Esophagus squamous epithelium (tissue), 5 donors: ENCODE measurements around the gene TEKTIP1. TPM values are rescaled to one million over a fixed set of nuclear protein-coding genes. Genes with fewer than 3 reads are reported as not detected.

Experiments used
- DNase-seq: peaks from one replicate; lab custom pipeline; 2025; lab: John Stamatoyannopoulos, UW
- H3K27ac ChIP-seq, 4 donors: fragments of 200-600 bp; sonication (generic); one replicate each; pipeline ENCODE4 v1.5.1; 2016 to 2019; ENCODE audit warnings: mild to moderate bottlenecking in 1 of 4
- H3K27me3 ChIP-seq, 4 donors: fragments of 200-600 bp; sonication (generic); 1 replicate in 3 of 4; 2 replicates in 1 of 4; pipeline versions ENCODE4 v1.5.1 to v1.6.0; 2017 to 2021; ENCODE audit warnings: antibody characterized with exemption in 1 of 4
- H3K36me3 ChIP-seq, 3 donors: fragments of 200-600 bp; sonication (generic); one replicate each; pipeline ENCODE4 v1.5.1; 2016 to 2019
- H3K4me1 ChIP-seq, 3 donors: fragments of 200-600 bp; sonication (generic); one replicate each; pipeline ENCODE4 v1.5.1; 2017 to 2019
- H3K4me3 ChIP-seq, 4 donors: fragments of 200-600 bp; sonication (generic); 1 replicate in 3 of 4; 2 replicates in 1 of 4; pipeline ENCODE4 v1.5.1; 2016 to 2019; ENCODE audit warnings: mild to moderate bottlenecking in 2 of 4, moderate library complexity in 1 of 4
- H3K9me3 ChIP-seq, 3 donors: fragments of 200-600 bp; sonication (generic); one replicate each; pipeline ENCODE4 v1.5.1; 2016 to 2019
- CTCF ChIP-seq, 6 experiments: fragments of 450-650 bp in 4 of 6; fragments of 200-600 bp in 2 of 6; sonication (generic) in 2 of 6; IDR thresholded peaks; one replicate each; pipeline ENCODE4 v1.5.1; 2016 to 2019; ENCODE audit warnings: antibody characterized with exemption in 6 of 6, mild to moderate bottlenecking in 4 of 6, moderate library complexity in 4 of 6
- POLR2A ChIP-seq, 4 donors: fragments of 450-650 bp; IDR thresholded peaks; one replicate each; pipeline ENCODE4 v1.6.1; 2017; ENCODE audit warnings: antibody characterized with exemption in 4 of 4, mild to moderate bottlenecking in 4 of 4, moderate library complexity in 3 of 4
- WGBS, 2 donors: methylation state at CpG; one replicate each; pipeline ENCODE4 v1.1.5; 2018; 5-methylcytosine and 5-hydroxymethylcytosine counted together
- intact Hi-C: fragments of 100-400 bp; cut with DNase I; formaldehyde crosslinking; loops from one replicate; pipeline ENCODE4 v1.15.0; 2022
- total RNA-seq, 4 donors: library from RNA; depleted of rRNA; stranded (reverse); fragments of >200 nt; gene quantifications; one replicate each; pipeline ENCODE4 v1.1.0, GENCODE V29; 2016
- donor health status: DM: yes; HTN: yes; CAD: no.

Gene TEKTIP1
- total RNA-seq, 4 donors from 2014 or later, result 0.95 TPM; not detected in 3

DNA sequence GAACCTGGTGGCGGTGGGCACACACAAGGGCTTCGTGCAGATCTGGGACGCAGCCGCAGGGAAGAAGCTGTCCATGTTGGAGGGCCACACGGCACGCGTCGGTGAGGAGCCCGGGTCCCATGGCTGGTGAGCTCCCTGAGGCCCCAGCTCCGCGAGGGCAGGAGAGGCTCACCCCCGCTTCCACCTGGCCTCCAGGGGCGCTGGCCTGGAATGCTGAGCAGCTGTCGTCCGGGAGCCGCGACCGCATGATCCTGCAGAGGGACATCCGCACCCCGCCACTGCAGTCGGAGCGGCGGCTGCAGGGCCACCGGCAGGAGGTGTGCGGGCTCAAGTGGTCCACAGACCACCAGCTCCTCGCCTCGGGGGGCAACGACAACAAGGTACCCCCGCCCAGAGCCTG, 7.3 kb upstream of the TEKTIP1 start:
- intact Hi-C loops, result no loop called here
- Histone ChIP-seq H3K4me1 (peaks cover 0 to 11% (median 0%) of the 10 kb centered on the region in 3 donors), H3K27me3 (no peaks in the 10 kb centered on the region), H3K27ac (no peak overlapping the region), H3K9me3 (no peaks in the 10 kb centered on the region), H3K36me3 (peaks cover 48 to 86% (median 59%) of the 10 kb centered on the region in 3 donors), H3K4me3 (no peak overlapping the region)
- TF ChIP-seq CTCF (IDR thresholded peaks at IDR 0.05), result no peak
- TF ChIP-seq POLR2A (IDR thresholded peaks at IDR 0.05), result no peak
- WGBS, 2 donors, result 83% methylated on average over 6 of the region's 29 CpGs; no CpG with 5 or more reads in 1 of the 2 donors
- DNase-seq, result no peak

DNA sequence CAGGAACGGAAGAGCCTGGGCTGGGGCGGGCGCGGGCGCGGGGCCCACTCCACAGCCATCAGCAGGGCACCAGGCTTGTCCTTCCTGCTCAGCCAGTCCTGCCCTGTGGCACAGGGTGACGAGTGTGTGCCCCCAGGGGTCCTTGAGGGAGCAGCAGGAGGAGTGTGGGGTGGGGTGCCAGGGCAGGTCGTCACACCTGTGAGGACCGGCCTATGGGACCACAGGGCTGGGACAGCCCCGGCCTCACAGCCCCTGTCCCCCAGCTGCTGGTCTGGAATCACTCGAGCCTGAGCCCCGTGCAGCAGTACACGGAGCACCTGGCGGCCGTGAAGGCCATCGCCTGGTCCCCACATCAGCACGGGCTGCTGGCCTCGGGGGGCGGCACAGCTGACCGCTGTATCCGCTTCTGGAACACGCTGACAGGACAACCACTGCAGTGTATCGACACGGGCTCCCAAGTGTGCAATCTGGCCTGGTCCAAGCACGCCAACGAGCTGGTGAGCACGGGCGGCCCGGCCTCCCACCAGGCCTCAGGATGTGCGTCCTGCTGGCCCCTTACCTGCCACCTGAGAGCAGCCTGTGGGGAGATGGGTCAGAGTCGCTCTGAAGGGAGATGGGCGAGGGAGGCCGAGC, 6.7 kb upstream of the TEKTIP1 start:
- no CpG with 5 or more reads among the region's 33 CpGs for WGBS, 2 donors
- intact Hi-C loops, result no loop called here
- peaks cover 43 to 85% (median 53%) of the 10 kb centered on the region in 3 donors for H3K36me3 ChIP-seq
- no peaks in the 10 kb centered on the region for H3K9me3 ChIP-seq
- TF ChIP-seq CTCF (IDR thresholded peaks at IDR 0.05) (no peak), POLR2A (IDR thresholded peaks at IDR 0.05) (no peak)
- H3K4me1 ChIP-seq, result peaks cover 0 to 17% (median 0%) of the 10 kb centered on the region in 3 donors
- H3K27me3 ChIP-seq, result no peaks in the 10 kb centered on the region
- H3K27ac ChIP-seq, result no peak overlapping the region
- H3K4me3 ChIP-seq, result no peak overlapping the region
- no peak for DNase-seq

GRCh38 chr19:3533033-3533432, 5.9 kb upstream of the TEKTIP1 start:
- Histone ChIP-seq H3K36me3 (peaks cover 35 to 85% (median 47%) of the 10 kb centered on the region in 3 donors), H3K4me3 (no peak overlapping the region), H3K27ac (no peak overlapping the region), H3K9me3 (no peaks in the 10 kb centered on the region), H3K27me3 (no peaks in the 10 kb centered on the region), H3K4me1 (peaks cover 0 to 21% (median 0%) of the 10 kb centered on the region in 3 donors)
- DNase-seq, result no peak
- no peak for TF ChIP-seq POLR2A (IDR thresholded peaks at IDR 0.05)
- TF ChIP-seq CTCF (IDR thresholded peaks at IDR 0.05), result no peak
- intact Hi-C loops, result no loop called here
- WGBS, 2 donors, result 70% methylated on average over 8 of the region's 17 CpGs; no CpG with 5 or more reads in 1 of the 2 donors

DNA sequence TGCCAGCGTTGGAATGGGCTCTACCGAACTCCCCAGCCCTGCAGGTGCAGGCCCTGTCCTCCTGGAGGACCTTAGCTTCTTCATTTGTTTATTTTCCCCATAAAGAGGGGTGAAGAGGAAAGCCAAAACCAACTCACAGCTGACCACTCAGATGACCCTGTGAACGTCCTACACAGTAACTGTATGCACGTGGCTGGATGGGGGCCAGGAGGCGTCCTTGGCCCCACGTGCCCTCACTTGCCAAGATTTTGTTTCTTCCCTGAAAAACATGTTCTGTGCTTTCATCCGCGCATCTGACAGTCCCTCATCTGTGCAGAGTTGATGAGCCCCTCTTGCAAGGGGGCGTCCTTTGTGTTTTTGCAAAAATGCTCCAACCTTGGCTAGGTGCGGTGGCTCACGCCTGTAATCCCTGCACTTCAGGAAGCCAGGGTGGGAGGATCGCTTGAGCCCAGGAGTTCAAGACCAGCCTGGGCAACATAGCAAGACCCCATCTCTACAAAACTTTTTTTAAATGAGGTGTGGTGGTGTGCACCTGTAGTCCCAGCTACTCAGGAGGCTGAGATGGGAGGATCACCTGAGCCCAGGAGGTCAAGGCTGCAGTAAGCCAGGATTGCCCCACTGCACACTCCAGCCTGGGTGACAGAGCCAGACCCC, 5.3 kb upstream of the TEKTIP1 start:
- Histone ChIP-seq H3K36me3 (peaks cover 33 to 85% (median 44%) of the 10 kb centered on the region in 3 donors), H3K4me3 (no peak overlapping the region), H3K4me1 (peaks cover 0 to 22% (median 0%) of the 10 kb centered on the region in 3 donors), H3K9me3 (no peaks in the 10 kb centered on the region), H3K27me3 (no peaks in the 10 kb centered on the region), H3K27ac (no peak overlapping the region)
- 55 to 77% methylated on average over 9 to 11 of the region's 12 CpGs for WGBS, 2 donors
- TF ChIP-seq CTCF (IDR thresholded peaks at IDR 0.05), result no peak
- no peak for TF ChIP-seq POLR2A (IDR thresholded peaks at IDR 0.05)
- DNase-seq, result no peak
- intact Hi-C loops, result no loop called here
